Measurements from ENCODE around the gene ANXA2R.
A peak's percentile ranks its signal among the peaks of the same experiment; 100 is the strongest.

ANXA2R gene

GRCh38 chr5:42995360-42995751 is 44.8 kb downstream of the ANXA2R start:
- no peak for DNase-seq

GRCh38 chr5:42994555-42995359 is 45.4 kb downstream of the ANXA2R start:
- DNase-seq, result no peak

- DNase-seq, result no peak
Observed at GRCh38 chr5:42994246-42994554, 45.9 kb downstream of the ANXA2R start.

- no peak for DNase-seq
Observed at GRCh38 chr5:42993516-42994245, 46.4 kb downstream of the ANXA2R start.

GRCh38 chr5:42992088-42992879 is 47.8 kb downstream of the ANXA2R start:
- peak; percentile 90 for DNase-seq

- no peak for DNase-seq
Observed at GRCh38 chr5:42991404-42992087, 48.6 kb downstream of the ANXA2R start.

- no peak for DNase-seq
Observed at GRCh38 chr5:42990892-42991291, 49.2 kb downstream of the ANXA2R start.
